ENCODE data around the gene FAM151B.
"Not testable (repeated sequence)": the region's sequence is repeated elsewhere in the genome, so short reads cannot be mapped to it uniquely, and the experiment has no call there.

The FAM151B gene

GRCh38 chr5:80504833-80505232, 16.9 kb downstream of the FAM151B start:
- DNase-seq = no peak

GRCh38 chr5:80507663-80508062, 19.8 kb downstream of the FAM151B start:
- no peak for DNase-seq

GRCh38 chr5:80508844-80509243, 20.9 kb downstream of the FAM151B start:
- no peak for DNase-seq

- DNase-seq = no peak
Measured at GRCh38 chr5:80509362-80509761, 21.5 kb downstream of the FAM151B start.

- DNase-seq = no peak
Measured at GRCh38 chr5:80516826-80517225, 28.9 kb downstream of the FAM151B start.

GRCh38 chr5:80540691-80541090, 52.8 kb downstream of the FAM151B start:
- no peak for DNase-seq

GRCh38 chr5:80541392-80541791, 53.5 kb downstream of the FAM151B start:
- no peak for DNase-seq

- DNase-seq = no peak
Measured at GRCh38 chr5:80554646-80555045, 66.7 kb downstream of the FAM151B start.

GRCh38 chr5:80555099-80555498, 67.2 kb downstream of the FAM151B start:
- no peak for DNase-seq

GRCh38 chr5:80559244-80559643, 71.3 kb downstream of the FAM151B start:
- DNase-seq = no peak

- no peak for DNase-seq
Measured at GRCh38 chr5:80565330-80565729, 77.4 kb downstream of the FAM151B start.

- DNase-seq = no peak
Measured at GRCh38 chr5:80566711-80567259, 78.9 kb downstream of the FAM151B start.

- DNase-seq = no peak
Measured at GRCh38 chr5:80568251-80568650, 80.4 kb downstream of the FAM151B start.

GRCh38 chr5:80569086-80569960, 81.4 kb downstream of the FAM151B start:
- DNase-seq = no peak

GRCh38 chr5:80569961-80570786, 82.3 kb downstream of the FAM151B start, which contains the start of gene ANKRD34B:
ANKRD34B (minus strand) TSS chr5:80570280; CDS start chr5:80560019, 10,261 bp downstream.
- DNase-seq = no peak

GRCh38 chr5:80573062-80573461, 85.2 kb downstream of the FAM151B start:
- DNase-seq = no peak

GRCh38 chr5:80576383-80576782, 88.5 kb downstream of the FAM151B start:
- no peak for DNase-seq

- no peak for DNase-seq
Measured at GRCh38 chr5:80577707-80578106, 89.8 kb downstream of the FAM151B start.

- no peak for DNase-seq
Measured at GRCh38 chr5:80579050-80579449, 91.2 kb downstream of the FAM151B start.

- DNase-seq = not testable (repeated sequence)
Measured at GRCh38 chr5:80580291-80580690, 92.4 kb downstream of the FAM151B start.

GRCh38 chr5:80584770-80585169, 96.9 kb downstream of the FAM151B start:
- no peak for DNase-seq

- DNase-seq = no peak
Measured at GRCh38 chr5:80588858-80589540, 101.1 kb downstream of the FAM151B start.

GRCh38 chr5:80590766-80591165, 102.9 kb downstream of the FAM151B start:
- no peak for DNase-seq
